ENCODE data around the gene PPHLN1.

Gene PPHLN1

GRCh38 chr12:42356344-42356743, 30.4 kb downstream of the PPHLN1 start:
- in situ Hi-C loops (cut with HindIII; ENCODE audit: low pct_ligation_motif_present, low sequenced_read_pairs): no loop called here
- TF ChIP-seq CTCF (IDR thresholded peaks at IDR 0.05; ENCODE audit: low read depth, low read length, missing control alignments): no peak
- DNase-seq: no peak
- Histone ChIP-seq H3K36me3 (replicated peaks) (peaks cover 5% of the 10 kb centered on the region), H3K27ac (no peak overlapping the region), H3K4me3 (ENCODE audit: low read depth, low read length) (no peak overlapping the region), H3K27me3 (replicated peaks) (no peaks in the 10 kb centered on the region)

- no peak for TF ChIP-seq CTCF (IDR thresholded peaks at IDR 0.05; ENCODE audit: low read depth, low read length, missing control alignments)
- in situ Hi-C loops (cut with HindIII; ENCODE audit: low pct_ligation_motif_present, low sequenced_read_pairs): no loop called here
These were observed 34.9 kb downstream of the PPHLN1 start for GRCh38 chr12:42360747-42361403.

DNA sequence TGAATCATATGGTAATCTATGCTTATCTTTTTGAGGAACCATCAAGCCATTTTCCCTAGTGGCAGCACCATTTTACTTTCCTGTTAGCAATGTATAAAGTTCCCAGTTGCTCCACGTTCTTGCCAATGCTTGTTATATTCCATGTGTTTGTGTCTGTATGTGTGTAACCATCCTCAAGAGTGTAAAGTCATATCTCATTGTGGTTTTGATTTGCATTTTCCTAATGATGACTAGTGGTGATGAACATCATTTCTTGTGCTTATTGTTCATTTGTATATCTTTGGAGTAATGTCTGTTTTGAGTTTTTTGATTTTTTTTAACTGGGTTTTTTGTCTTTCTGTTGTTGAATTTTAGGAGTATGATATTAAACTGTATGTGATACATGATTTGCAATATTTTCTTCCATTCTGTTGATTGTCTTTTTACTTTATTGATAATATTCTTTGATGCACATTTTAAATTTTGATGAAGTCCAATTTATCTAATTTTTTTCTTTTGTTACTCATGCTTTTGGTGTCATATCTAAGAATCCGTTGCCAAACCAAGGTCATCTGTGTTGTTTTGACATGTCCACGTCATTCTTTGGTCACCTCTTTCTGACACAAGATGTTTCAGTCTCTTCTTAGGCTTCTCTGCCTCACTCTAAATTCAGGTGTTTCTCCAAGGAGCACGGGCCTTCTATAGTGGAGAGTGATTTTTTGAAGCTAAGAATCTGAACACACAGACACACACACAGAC, 36.1 kb downstream of the PPHLN1 start:
- no peaks in the 10 kb centered on the region for H3K27me3 ChIP-seq (replicated peaks)
- DNase-seq: peak; percentile 7
- in situ Hi-C loops (cut with HindIII; ENCODE audit: low pct_ligation_motif_present, low sequenced_read_pairs): no loop called here
- no peak overlapping the region for H3K27ac ChIP-seq
- H3K36me3 ChIP-seq (replicated peaks): peaks cover 2% of the 10 kb centered on the region
- no peak for TF ChIP-seq CTCF (IDR thresholded peaks at IDR 0.05; ENCODE audit: low read depth, low read length, missing control alignments)
- no peak overlapping the region for H3K4me3 ChIP-seq (ENCODE audit: low read depth, low read length)

More at GRCh38 chr12:42360747-42361403, 34.9 kb downstream of the PPHLN1 start:
- Histone ChIP-seq H3K36me3 (replicated peaks) (peaks cover 6% of the 10 kb centered on the region), H3K4me3 (ENCODE audit: low read depth, low read length) (no peak overlapping the region), H3K27ac (no peak overlapping the region), H3K27me3 (replicated peaks) (no peaks in the 10 kb centered on the region)
- no peak for DNase-seq

- no peaks in the 10 kb centered on the region for H3K27me3 ChIP-seq (replicated peaks)
These were observed 36.8 kb downstream of the PPHLN1 start for GRCh38 chr12:42362647-42363260.

DNA sequence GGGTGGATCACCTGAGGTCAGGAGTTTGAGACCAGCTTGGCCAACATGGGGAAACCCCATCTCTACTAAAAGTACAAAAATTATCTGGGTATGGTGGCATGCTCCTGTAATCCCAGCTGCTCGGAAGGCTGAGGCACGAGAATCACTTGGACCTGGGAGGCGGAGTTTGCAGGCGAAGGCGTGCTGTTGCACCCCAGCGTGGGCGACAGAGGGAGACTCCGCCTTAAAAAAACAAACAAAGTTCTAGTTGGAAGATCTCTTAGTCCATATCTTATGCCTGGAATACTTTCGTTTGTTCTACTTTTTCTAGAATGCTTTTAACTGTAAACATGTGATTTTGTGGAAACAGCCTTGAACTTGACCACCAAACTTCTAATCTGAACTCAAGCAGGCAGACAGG, 38.7 kb downstream of the PPHLN1 start:
- DNase-seq: no peak
- H3K27me3 ChIP-seq (replicated peaks): no peaks in the 10 kb centered on the region
- no peak overlapping the region for H3K27ac ChIP-seq
- in situ Hi-C loops (cut with HindIII; ENCODE audit: low pct_ligation_motif_present, low sequenced_read_pairs): no loop called here
- peaks cover 2% of the 10 kb centered on the region for H3K36me3 ChIP-seq (replicated peaks)
- no peak overlapping the region for H3K4me3 ChIP-seq (ENCODE audit: low read depth, low read length)
- no peak for TF ChIP-seq CTCF (IDR thresholded peaks at IDR 0.05; ENCODE audit: low read depth, low read length, missing control alignments)

More at GRCh38 chr12:42362647-42363260, 36.8 kb downstream of the PPHLN1 start:
- Histone ChIP-seq H3K36me3 (replicated peaks) (peaks cover 2% of the 10 kb centered on the region), H3K4me3 (ENCODE audit: low read depth, low read length) (no peak overlapping the region), H3K27ac (no peak overlapping the region)
- in situ Hi-C loops (cut with HindIII; ENCODE audit: low pct_ligation_motif_present, low sequenced_read_pairs): no loop called here
- no peak for DNase-seq
- no peak for TF ChIP-seq CTCF (IDR thresholded peaks at IDR 0.05; ENCODE audit: low read depth, low read length, missing control alignments)
